ENCODE results near the gene TMEM131.
A peak's percentile ranks its signal among the peaks of the same experiment; 100 is the strongest.

Gene TMEM131

DNA sequence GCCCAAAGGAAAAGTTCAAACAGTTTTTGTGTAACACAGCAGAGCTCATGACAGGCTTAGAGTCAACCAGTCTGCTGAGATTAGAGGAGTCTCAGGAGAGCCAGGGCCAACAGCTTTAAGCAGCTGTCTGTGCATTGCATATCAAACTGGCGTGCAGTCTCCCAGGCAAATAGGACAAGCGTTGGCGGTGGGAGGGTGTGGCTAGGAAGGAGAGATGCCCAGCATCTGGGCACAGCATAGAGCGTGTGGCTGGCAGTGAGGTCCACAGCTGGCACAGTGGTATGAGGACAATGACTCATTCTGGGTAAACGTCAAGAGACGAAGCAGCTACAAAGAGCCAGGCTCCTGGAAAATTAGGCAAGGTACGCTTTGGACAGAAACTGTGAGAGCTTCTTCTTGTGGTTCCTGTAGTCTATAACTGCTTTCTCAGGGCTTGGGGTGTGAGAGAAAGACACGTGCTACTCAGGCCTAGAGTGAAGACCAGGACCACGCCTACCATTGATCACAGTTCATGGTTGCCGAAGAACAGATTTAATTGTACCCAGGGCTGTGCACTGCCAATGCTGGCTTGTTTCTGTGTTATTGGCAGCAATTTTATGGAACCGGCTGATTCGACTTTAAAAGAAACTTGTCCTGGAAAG is 267.5 kb downstream of the TMEM131 start:
- no peak for DNase-seq (ENCODE audit: extremely low read depth in 1 of 2, low read depth in 1 of 2)

DNA sequence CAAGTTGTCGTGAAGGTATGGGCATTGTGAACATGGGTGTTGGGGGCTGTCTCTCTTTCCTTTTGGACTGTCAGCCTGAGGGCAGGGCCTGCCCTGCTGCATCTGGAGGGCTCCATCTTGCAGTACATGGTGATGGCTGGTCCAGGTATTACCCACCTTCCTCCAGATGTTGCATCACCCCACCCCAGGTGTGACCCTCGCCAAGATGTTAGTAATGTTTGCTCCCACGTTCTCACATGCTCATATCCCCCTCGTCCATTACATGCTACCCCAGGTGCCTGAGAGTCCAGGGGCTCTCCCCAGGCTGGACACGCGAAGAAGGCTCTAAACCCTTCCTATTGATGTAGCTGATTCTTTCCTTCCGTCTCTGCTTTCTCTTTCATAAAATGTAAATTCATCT is 268.5 kb downstream of the TMEM131 start:
- no peak for DNase-seq (ENCODE audit: extremely low read depth in 1 of 2, low read depth in 1 of 2)

DNA sequence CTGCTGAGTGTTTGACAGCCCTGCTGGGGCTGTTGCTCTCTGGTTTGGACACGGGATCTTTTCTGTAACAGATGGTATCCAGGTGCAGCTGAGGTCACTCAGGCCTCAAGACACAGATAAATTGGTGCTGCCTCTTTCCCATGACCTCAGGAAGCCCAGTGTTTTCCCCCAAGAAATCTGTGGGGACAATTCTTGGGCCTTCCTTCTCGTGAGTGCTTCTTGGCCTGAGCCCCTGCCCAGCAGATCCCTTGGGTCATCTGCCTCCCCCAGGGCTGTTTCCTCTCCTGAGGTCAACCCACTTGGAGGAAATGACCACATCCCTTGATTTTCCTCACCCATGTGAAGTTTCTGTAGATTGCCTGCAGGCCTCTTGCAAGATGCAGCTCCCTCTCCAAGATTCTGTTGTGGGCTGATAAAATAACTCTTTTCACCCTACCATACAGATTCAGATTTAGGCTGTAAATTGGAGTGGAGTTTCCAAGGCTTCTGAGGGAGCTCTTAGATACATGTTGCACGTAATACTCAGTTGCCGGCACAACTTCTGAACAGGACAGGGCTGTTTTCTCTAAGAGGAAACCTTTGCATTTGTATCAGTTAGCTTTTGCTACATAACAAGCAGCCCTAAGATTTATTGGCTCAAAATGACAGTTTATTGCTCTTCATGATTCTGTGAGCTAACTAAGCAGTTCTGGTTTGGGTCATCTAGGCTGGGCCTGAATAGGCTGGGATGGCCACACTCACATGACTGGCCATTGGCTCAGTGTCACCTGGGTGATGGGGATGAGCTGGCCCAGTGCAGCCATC is 269.3 kb downstream of the TMEM131 start:
- no peak for DNase-seq (ENCODE audit: extremely low read depth in 1 of 2, low read depth in 1 of 2)

DNA sequence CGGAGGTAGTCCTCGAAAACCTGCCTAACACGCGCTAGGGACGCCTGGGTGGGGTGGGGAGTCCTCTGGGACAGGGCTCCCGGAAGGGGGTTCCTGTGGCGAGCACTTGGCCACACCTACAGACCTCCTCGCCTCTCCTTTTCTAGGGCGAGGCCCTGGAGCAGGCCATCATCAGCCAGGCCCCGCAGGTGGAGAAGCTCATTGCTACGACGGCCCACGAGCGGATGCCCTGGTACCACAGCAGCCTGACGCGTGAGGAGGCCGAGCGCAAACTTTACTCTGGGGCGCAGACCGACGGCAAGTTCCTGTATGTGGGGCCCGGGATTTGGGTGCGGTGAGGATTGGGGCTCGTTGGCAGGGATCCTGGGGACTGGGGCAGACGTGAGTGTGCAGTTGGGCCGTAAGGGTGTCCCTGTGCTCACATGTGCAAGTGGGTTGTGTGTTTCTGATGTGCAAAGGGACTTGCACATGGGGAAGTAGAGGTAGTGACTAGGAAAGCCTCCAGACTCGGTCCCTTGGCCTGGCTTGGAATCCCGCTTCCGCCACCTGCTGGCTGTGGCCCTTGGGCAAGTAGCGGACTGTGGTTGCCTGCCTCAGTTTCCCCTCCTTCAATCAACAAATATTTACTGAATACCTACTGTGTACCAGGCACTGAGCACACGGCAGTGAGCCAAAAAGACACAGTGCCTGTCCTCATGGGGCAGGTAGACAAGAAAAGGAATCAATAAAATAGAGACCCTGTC is 270.6 kb downstream of the TMEM131 start:
- no peak for DNase-seq (ENCODE audit: extremely low read depth in 1 of 2, low read depth in 1 of 2)

DNA sequence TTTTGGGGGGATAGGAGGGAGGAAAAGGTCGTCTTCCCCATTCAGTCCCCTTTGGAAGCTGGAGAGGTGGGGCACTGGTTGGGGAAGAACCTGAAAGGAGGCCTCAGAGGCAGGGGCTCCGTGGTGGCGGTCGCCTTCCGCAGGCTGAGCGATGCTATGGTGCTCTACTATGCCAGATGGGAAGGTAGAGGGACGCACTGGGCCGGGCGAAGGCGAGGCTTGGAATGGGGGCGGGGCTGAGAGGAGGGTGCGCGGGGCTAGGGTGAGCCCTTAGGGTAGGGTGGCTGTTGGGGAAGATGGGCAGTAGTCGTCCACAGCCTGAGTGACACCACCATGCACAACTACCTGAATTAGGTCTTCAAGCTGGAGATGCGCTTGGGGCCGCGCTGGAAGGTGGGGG is 271.2 kb downstream of the TMEM131 start:
- no peak for DNase-seq (ENCODE audit: extremely low read depth in 1 of 2, low read depth in 1 of 2)

DNA sequence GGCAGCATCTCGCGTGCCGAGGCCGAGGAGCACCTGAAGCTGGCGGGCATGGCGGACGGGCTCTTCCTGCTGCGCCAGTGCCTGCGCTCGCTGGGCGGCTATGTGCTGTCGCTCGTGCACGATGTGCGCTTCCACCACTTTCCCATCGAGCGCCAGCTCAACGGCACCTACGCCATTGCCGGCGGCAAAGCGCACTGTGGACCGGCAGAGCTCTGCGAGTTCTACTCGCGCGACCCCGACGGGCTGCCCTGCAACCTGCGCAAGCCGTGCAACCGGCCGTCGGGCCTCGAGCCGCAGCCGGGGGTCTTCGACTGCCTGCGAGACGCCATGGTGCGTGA is 271.7 kb downstream of the TMEM131 start:
- no peak for DNase-seq (ENCODE audit: extremely low read depth in 1 of 2, low read depth in 1 of 2)

DNA sequence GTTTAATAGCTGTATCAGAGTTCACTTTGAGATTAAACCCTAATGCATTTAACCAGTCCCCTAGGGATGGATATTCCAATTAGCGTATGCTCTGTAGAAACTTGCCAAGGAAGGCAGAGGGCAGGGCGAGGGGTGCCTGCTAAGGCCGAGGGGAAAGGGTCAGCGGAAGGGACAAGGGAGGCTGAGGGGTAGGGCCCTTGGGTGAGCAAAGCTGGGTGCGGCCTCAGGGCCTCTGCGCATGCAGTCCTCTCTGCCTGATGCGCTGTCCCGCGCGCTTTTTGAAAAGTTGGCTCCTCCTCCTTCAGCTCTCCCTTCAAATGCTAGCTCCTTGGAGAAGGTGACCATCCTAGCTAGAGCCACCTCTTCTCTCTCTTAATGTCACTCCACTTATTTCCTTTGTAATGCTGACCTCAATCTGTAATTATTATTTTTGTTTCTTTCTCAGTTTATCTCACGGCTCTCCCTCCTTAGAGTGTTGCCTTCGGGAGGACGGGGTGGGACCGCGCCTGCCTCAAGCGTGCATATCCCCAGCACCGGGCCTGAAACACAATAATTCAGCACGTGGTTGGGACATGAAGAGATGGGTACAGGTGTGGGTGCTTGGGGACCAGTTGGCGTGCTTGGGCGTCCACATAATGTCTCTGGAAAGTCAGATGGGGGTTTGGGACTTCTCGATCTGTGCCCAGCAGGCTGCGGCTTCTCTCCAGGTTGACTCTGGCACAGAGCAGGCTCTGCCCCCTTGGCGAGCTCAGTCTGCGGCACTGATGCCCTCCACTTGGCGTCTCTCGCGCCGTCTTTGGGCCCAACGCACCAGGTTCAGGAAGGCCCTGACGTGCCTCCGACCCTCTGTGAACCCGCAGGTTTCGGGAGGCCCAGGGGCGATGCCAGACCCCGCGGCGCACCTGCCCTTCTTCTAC is 272.3 kb downstream of the TMEM131 start:
- DNase-seq (ENCODE audit: extremely low read depth in 1 of 2, low read depth in 1 of 2) = no peak

DNA sequence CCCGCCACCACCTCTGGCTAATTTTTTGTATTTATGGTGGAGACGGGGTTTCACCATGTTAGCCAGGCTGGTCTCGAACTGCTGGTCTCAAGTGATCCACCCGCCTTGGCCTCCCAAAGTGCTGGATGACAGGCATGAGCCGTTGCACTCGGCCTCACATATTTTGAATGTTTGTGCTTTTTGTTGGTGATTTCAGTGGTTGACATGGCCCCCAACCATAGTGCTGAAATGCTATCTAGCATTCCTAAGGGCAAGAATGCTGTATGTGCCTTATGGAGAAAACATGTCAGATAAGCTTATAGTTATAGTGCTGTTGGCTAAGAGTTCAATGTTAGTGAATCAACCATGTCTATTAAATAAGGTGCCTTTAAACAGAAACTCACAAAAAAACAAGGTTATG is 273.5 kb downstream of the TMEM131 start:
- no peak for DNase-seq (ENCODE audit: extremely low read depth in 1 of 2, low read depth in 1 of 2)

DNA sequence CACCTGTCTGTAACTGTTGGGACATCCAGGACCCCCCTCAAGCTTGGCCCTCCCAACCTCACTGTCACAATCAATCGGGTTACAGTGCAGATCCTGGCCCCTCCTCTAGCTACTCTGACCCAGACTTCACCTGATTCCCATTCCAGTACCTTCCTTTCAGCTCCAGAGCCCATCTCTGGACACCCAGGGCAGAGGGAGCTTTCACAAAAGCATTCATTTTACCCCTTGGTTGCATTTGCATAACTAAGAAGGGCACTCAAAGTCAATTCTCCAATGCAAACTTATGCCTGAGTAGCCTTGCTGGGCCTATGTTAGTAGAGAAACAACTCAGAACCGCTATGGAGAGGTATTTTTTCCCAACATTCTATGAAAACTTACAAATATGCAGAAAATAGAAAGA is 275.0 kb downstream of the TMEM131 start:
- no peak for DNase-seq (ENCODE audit: extremely low read depth in 1 of 2, low read depth in 1 of 2)

DNA sequence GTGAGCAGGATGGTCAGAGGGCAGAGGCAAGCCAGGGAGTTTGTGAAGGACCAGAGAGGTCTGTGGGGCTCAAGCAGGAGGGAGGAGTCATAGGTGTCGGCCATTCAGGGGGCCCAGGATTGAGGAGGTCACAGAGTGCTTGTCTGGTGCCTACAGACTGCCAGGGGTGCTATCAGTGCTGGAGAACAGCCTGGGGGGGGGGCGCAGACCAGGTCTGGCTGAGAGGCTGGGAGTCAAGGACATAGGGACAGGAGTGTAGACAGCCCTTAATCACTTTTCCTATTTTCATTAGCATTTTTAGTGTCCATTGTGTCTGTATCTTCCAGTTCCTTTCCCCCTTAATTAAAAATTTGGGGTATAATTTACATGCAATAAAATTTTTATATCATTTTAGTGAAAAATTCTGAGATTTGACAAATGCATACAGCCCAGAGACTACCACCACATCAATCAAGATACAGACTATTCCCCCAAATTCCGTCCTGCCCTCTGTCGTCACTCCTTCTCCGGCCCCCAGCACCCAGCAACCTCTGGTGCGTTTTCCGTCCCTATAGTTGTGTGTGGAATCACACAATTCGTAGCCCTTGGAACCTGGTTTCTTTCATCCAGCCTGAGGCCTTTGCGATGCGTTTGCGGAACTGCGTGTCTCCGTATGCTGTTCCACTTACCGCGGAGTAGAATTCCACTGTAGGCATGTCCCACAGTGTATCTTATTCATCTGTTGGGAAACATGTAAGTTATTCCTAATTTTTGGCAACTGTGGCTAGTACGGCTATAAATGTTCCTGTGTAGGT is 276.2 kb downstream of the TMEM131 start:
- DNase-seq (ENCODE audit: extremely low read depth in 1 of 2, low read depth in 1 of 2) = no peak

DNA sequence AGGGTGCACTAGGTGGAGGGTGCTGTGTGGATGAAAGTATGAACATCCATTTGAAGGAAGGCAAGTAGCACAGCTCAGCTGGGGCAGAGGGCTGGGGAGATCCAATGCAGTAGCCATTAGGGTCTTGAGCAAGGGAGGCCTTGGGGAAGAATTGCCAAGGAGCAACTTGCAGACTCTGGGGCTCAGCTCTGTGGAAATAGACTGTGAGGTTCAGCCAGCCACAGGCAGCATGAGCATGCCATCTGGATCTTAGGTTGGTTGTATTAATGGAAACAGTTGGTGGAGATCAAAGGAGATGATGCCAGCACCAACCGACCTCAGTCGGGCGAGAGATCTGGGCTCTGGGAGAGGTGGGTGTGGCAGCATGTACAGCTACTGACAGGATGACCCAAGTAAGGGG is 276.8 kb downstream of the TMEM131 start:
- DNase-seq (ENCODE audit: extremely low read depth in 1 of 2, low read depth in 1 of 2) = no peak

DNA sequence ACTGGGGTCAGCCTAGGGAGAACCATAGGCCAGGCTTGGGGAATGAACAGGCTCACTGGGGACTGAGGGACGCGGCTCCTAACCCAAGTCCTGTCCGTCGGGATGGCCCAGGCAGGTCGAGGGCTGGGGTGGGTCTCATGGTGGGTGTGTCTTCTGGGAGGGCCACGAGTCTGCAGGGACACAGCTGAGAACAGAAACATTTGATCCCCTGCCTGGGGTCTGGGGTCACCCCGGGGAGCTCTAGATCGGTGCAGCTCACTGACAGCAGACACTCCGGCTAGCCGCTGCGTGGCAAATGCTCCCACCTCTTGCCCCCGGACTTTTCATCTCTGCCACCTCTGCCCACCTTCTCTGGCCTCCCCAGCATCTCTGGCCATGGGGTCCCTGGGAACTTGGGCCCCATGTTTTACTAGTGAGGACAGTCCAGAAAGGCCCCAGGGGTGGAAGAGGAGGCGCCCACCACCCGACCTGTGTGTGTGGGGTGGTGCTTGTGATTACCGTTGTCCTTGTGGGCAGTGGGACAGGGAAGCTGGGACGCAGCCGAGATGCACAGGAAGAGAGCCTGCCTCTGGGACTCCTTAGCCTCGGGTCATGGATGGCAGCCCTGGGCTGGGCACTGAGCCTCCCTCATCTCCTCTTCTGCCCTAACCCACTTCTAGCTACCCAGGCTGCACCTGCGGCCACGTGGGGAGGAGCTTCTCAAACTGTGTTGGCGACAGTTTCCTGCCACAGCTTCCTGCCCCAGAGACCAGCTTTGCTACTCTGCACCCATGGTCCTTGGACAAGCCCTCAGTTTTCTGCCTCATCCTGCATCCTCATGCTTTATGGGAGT is 277.5 kb downstream of the TMEM131 start:
- DNase-seq (ENCODE audit: extremely low read depth in 1 of 2, low read depth in 1 of 2) = peak in 1 of 2 donors; percentile 59

DNA sequence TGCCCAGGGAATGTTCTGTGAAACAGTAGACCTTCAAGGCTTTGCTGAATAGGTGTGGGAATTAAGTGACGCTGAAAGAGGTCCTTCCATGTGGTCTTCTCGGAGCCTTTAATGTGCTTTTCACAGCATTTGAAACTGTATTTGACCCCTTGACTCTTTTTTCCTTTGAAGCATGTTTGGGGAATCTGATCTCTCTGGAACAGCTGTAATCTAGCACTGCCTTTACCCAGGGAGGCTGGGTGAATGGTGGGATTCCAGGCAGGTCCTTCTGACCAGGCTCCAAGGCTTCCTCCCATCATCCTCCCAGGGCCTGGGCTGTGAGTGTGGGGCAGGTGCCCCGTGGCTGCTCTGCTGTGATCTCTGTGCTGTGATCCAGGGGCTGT is 278.1 kb downstream of the TMEM131 start:
- no peak for DNase-seq (ENCODE audit: extremely low read depth in 1 of 2, low read depth in 1 of 2)

DNA sequence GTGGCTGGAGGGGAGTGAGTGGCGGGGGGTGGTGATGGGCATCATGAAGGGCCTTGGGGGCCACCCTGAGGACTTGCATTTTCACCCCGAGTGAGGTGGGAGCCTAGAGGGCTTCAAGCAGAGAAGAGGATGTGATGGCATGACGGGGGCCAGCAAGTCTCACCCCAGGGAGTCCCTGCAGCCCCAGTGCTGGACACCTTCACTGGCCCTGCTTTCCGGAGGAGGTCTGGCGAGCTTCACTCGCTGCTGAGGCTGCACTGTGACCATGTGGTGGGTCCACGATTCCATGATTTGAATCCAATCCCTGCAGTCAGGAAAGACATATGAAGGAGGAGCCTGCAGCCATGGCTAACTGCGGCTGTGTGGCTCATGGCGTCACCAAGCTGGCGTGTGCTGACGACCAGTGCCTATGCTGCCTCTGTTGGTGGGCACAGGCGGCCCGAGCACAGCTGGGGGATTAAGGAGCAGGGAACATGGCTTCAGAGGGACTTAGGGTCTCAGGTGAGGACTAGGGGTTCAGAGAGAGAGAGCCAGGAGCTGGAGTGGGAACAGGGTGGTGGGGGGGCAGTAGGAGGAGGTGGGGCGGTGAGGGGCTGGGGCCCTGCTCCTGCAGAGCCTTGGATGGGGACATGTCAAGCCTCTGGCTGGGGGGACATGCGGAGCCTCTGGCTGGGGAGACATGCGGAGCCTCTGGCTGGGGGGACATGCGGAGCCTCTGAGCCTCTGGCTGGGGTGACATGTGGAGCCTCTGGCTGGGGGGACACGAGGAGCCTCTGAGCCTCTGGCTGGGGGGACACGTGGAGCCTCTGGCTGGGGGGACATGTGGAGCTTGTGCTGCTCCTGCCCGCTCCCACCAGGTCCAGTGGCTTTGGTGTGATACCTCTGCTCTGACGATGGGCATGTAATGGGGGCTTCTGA is 278.8 kb downstream of the TMEM131 start:
- DNase-seq (ENCODE audit: extremely low read depth in 1 of 2, low read depth in 1 of 2) = no peak

DNA sequence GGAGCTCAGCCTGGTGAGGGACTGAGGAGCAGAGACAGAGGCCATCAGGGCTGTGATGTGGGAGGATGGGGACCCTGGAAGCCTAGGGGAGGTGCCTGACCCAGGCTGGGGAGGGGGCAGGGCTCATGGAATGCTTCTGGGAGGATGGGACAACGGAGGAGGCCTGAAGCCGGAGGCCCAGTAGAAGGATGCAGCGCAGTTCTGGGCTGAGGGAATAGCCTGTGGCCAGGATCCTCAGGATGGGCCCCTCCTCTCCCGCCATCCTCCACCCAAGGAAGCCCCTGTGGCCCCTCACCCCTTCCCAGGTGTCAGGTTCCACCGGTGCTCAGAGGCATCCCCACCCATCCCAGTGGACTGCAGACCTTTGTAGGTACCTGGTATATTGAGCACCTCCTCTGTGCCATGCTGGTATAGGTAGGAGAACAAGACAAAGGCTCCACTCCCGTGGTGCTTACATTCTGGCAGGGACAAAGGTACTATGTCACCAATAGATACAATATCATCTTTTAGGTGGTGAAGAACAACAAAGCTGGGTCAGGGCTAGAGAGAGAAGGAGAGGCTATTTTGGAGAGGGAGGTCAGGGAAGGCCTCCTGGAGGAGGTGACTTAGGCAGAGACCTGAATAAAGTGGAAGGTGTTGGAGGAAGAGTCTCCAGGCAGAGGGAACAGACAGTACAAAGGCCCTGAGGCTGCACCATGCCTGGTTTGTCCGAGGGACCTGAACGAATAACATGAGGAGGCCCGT is 279.6 kb downstream of the TMEM131 start:
- no peak for DNase-seq (ENCODE audit: extremely low read depth in 1 of 2, low read depth in 1 of 2)

DNA sequence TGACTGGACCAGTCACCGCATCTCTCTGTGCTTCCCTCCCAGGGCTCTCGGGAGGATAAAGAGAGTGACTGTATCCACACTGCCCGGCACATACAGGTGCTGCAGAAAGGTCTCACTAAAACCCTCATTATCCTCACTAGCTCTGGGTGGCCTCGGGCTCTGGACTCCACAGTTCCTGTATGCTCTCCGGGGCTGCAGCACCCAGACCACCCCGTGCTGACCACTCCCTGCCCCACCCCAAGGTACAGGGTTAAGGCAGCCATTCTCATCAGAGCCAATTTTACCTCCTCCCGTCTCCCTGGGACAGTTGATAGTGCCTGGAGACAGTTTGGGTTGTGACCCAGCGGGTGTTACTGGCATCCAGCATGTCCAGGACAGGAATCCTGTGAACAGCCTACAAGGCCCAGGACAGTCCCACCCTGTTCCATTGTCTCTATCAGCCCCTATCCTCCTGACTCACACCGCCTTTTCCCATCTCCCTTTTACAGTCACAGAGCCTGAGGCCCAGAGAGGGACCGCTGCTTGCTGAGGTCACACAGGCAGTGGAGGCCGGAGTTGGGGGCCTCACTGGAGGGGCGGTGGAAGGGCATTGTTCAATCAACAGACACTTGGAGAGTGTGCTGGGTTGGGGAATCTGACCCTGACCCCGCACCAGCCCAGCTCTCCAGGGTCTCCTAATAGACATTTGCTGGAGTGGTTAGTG is 280.6 kb downstream of the TMEM131 start:
- DNase-seq (ENCODE audit: extremely low read depth in 1 of 2, low read depth in 1 of 2) = no peak

All from stimulated activated CD8-positive, alpha-beta memory T cell treated with anti-CD3 and anti-CD28 coated beads, Interleukin-7, amount 100 ng/mL, for 48 hours (primary cell).